Stomach smooth muscle (tissue), 2 donors: ENCODE data around the gene CUTC.
A peak's percentile ranks its signal among the peaks of the same experiment; 100 is the strongest.

Experiments
- H3K27ac ChIP-seq: one replicate; pipeline ENCODE4 v1.7.0; 2013; ENCODE audit warnings: mild to moderate bottlenecking, low read length, inconsistent platforms
- H3K27me3 ChIP-seq, 2 donors: one replicate each; pipeline ENCODE4 v1.7.0; 2013; ENCODE audit warnings: low read length in 2 of 2; ENCODE audit not compliant: insufficient read depth in 2 of 2, control insufficient read depth in 1 of 2
- H3K36me3 ChIP-seq, 2 donors: one replicate each; pipeline ENCODE4 v1.7.0; 2013; ENCODE audit warnings: low read length in 2 of 2; ENCODE audit not compliant: control insufficient read depth in 2 of 2, insufficient read depth in 2 of 2
- H3K4me1 ChIP-seq: one replicate; pipeline ENCODE4 v1.7.0; 2013; ENCODE audit warnings: low read length; ENCODE audit not compliant: control insufficient read depth, insufficient read depth
- H3K4me3 ChIP-seq, 2 donors: one replicate each; pipeline ENCODE4 v1.7.0; 2013; ENCODE audit warnings: low read length in 2 of 2
- H3K9ac ChIP-seq, 2 donors: one replicate each; pipeline ENCODE4 v1.7.0; 2013; ENCODE audit warnings: low read length in 2 of 2, mild to moderate bottlenecking in 1 of 2
- H3K9me3 ChIP-seq, 2 donors: one replicate each; pipeline ENCODE4 v1.7.0; 2013; ENCODE audit warnings: low read length in 2 of 2; ENCODE audit not compliant: control insufficient read depth in 2 of 2
- donor health status: healthy.
- donor health status: Pancreatic carcinoma.

CUTC gene

DNA sequence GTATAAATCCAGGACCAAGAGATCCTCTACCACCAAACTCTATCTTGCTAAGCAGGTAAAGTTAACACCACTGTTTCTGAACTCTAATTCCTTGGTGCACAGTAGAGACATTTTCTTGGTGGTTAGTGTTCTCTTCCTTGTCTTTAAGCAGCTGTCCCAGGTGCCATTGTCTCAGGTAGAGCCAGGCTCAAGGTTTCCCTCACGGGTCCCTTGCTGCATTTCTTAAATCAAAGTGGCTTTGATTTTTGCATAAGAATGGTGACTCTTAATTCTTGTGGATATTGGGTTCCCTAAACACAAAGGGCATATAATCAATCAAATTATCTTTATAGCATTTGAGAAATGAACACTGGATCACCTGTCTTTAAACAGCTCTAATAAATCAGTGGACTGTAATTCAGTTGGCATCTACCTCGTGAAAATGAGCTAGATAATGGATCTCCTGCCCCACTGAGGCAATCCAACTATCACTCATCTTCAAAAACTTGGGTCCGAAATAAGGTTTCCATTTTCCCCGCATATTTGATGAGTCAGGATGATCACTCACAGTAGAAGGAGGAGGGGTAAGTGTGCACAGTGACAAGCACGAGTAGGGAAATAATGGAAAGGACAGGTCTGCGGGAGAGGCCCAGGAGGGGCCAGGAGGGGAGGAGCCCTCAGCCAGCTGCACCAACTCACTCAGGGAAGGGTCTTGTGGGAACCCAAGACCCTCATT, 52.9 kb downstream of the CUTC start:
- H3K9ac ChIP-seq = no peak overlapping the region
- no peak overlapping the region for H3K4me3 ChIP-seq
- no peaks in the 10 kb centered on the region for H3K27me3 ChIP-seq
- H3K36me3 ChIP-seq = no peaks in the 10 kb centered on the region
- peaks cover 2% of the 10 kb centered on the region for H3K4me1 ChIP-seq
- no peaks in the 10 kb centered on the region for H3K9me3 ChIP-seq
- H3K27ac ChIP-seq = no peak overlapping the region

DNA sequence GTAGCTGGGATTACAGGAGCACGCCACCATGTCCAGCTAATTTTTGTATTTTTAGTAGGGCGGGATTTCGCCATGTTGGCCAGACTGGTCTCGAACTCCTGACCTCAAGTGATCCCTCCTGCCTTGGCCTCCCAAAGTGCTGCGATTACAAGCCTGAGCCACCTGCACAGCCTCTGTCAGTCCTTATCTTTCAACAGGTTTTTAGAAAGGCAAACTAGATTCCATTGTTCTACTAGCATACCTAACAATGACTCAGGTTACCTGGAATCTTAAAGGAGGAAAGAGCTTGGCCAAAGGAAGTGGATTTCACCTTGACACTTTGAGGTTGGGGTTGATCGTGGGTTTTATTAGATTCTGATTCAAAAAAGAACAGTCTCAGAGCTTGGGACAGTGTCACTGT, 53.6 kb downstream of the CUTC start:
- no peak overlapping the region for H3K27ac ChIP-seq
- H3K9ac ChIP-seq = no peak overlapping the region
- H3K36me3 ChIP-seq = no peaks in the 10 kb centered on the region
- no peaks in the 10 kb centered on the region for H3K27me3 ChIP-seq
- no peaks in the 10 kb centered on the region for H3K9me3 ChIP-seq
- no peak overlapping the region for H3K4me3 ChIP-seq
- peaks cover 2% of the 10 kb centered on the region for H3K4me1 ChIP-seq

DNA sequence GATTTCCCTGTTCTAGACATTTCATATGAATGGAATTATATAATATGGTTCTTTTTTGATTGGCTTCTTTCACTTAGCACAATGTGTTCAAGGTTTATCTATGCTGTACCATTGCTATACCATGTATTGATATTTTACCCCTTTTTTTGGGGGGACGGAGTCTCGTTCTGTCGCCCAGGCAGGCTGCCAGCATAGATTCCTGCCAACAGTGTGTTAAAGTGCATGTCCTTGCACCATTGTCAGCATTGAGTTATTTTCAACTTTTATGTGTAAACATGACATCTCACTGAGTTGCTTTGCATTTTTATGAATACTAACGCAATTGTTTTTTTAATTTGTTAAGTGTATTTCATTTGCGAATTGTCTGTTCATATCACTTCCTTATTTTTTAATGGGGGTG, 55.3 kb downstream of the CUTC start:
- no peaks in the 10 kb centered on the region for H3K9me3 ChIP-seq

DNA sequence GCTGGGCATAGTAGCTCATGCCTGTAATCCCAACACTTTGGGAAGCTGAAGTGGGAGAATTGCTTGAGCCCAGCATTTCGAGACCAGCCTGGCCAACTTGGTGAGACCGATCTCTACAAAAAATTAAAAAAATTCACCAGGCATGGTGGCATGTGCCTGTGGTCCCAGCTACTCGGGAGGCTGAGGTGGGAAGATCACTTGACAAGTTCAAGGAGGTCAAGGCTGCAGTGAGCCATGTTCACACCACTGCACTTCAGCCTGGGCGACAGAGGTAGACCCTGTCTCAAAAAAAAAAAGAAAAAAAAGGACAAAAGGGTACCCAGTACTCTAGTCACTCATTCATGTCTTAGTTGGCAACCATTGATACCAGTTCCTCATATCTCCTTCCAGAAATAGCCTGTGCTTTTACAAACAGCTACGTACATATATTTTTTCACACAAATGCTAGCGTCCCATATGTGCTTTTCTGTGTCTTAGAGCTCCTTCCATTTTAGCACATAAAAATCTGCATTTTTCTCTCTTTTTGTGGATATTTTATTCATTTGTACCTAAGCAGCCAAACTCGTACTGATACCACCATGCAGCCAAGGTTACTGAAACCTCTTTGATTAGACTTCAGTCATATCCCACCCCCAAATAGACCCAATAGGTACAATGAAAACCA, 55.9 kb downstream of the CUTC start:
- Histone ChIP-seq H3K27ac (peak overlapping the region; percentile 50), H3K9ac (no peak overlapping the region), H3K4me3 (no peak overlapping the region), H3K27me3 (no peaks in the 10 kb centered on the region), H3K4me1 (peaks cover 2% of the 10 kb centered on the region), H3K36me3 (no peaks in the 10 kb centered on the region), H3K9me3 (no peaks in the 10 kb centered on the region)

More for the DNA sequence above, 55.3 kb downstream of the CUTC start:
- Histone ChIP-seq H3K36me3 (no peaks in the 10 kb centered on the region), H3K27ac (no peak overlapping the region), H3K27me3 (no peaks in the 10 kb centered on the region), H3K4me3 (no peak overlapping the region), H3K9ac (no peak overlapping the region), H3K4me1 (peaks cover 2% of the 10 kb centered on the region)

DNA sequence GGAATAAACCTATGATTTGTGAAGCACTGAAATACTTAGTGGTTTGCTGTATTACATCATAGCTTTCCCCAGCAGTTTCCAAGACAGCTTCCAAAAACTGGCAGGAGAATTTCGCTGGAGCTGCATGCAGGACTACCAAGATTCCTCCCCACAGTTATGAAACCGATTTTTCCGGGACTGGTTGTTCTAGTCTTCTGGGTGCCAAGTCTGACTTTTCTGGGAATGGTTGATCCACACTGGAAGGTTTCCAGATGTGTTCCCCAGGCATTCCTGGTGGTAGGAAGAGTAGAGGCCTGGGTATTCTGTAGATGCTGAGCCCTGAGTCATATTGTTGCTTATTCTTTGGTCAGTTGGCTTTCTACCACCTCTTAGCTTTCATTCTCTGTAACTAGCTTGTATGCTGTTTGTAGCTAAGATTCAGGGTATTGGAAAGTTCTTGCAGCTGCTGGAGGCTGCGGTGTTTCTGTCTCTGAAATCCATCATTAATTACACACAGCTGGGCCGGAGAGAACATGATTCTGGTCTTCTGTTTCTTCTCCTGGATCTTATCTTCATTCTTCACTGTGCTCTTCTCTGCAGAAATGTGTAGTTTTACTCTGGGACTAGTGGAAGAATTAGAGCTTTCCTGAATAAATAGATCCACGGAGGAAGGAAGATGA, 56.7 kb downstream of the CUTC start:
- no peaks in the 10 kb centered on the region for H3K36me3 ChIP-seq
- H3K9me3 ChIP-seq = no peaks in the 10 kb centered on the region
- H3K27ac ChIP-seq = peak overlapping the region; percentile 38
- peak overlapping the region in 1 of 2 donors; percentile 26 for H3K9ac ChIP-seq
- no peak overlapping the region for H3K4me3 ChIP-seq
- H3K4me1 ChIP-seq = peaks cover 2% of the 10 kb centered on the region
- no peaks in the 10 kb centered on the region for H3K27me3 ChIP-seq

DNA sequence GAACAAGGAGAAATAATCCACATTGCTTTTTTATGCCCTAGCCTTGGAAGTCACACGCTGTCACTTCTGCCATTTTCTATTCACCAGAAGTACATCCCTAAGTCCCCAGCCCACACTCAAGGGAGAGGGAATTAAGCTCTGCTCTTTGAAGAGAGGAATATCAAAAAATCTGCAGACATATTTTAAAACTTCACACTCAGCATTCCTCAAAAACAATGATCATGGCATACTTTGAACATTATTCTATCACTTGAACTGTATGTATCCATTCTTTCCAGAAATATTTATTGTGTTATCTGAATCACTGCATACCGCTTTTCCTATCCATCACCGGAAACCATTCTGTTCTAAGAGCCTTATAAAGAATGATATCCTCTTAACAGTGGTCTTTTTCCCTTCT, 59.8 kb downstream of the CUTC start:
- Histone ChIP-seq H3K36me3 (no peaks in the 10 kb centered on the region), H3K4me1 (no peaks in the 10 kb centered on the region), H3K9ac (no peak overlapping the region), H3K27me3 (no peaks in the 10 kb centered on the region), H3K4me3 (no peak overlapping the region), H3K27ac (no peak overlapping the region), H3K9me3 (no peaks in the 10 kb centered on the region)

DNA sequence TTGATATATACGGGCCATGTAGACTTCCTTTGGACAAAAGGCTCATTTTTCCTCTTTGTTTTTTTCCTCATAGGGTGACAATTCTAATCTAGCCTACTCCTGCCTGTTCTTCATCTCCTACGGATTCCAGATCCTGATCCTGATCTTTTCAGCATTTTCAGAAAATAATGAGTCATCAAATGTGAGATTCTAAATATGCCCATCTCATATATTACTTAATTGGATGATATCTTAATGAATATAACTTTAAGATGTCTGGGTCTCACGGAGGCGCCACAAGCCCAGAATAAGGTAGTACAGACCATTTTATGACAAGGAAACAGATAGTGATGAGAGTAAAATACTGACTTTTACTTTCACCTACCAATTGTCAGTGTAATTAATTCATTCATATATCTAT, 61.8 kb downstream of the CUTC start:
- H3K27me3 ChIP-seq = no peaks in the 10 kb centered on the region
- no peak overlapping the region for H3K27ac ChIP-seq
- H3K4me1 ChIP-seq = no peaks in the 10 kb centered on the region
- H3K9ac ChIP-seq = no peak overlapping the region
- H3K36me3 ChIP-seq = no peaks in the 10 kb centered on the region
- no peaks in the 10 kb centered on the region for H3K9me3 ChIP-seq
- no peak overlapping the region for H3K4me3 ChIP-seq

DNA sequence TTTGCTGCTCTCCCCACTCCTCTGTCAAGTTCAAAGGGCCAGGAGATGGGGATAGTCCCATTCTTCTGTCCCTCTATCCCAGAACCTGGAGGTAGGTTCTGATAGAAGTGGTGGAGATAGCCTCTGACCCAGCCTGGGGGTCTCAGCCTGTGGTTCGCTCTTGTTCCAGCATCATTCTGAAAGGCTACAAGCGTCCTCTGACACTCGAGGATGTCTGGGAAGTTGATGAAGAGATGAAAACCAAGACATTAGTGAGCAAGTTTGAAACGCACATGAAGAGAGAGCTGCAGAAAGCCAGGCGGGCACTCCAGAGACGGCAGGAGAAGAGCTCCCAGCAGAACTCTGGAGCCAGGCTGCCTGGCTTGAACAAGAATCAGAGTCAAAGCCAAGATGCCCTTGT, 64.9 kb downstream of the CUTC start:
- H3K27me3 ChIP-seq = no peaks in the 10 kb centered on the region
- H3K9me3 ChIP-seq = no peaks in the 10 kb centered on the region
- no peaks in the 10 kb centered on the region for H3K36me3 ChIP-seq
- H3K4me1 ChIP-seq = no peaks in the 10 kb centered on the region
- no peak overlapping the region for H3K9ac ChIP-seq
- no peak overlapping the region for H3K4me3 ChIP-seq
- H3K27ac ChIP-seq = no peak overlapping the region

DNA sequence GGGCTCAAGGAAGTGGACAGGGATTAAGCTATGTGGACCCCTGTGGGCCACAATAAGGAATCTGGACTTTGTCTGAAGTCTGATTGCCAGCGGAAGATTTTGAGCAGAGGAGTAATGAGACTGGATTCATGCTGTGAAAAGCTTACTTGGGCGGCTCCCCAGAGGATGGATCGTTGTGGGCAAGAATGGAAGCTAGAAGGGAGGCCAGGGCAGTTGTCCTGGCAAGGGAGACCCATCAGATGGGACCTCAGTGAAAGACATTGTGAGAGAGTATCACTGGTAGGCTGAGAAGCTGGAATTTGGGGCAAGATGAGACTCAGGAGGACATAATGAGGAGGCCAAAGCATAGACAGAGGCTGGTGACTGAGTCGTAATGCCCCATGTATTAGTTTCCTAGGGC, 66.0 kb downstream of the CUTC start:
- H3K4me3 ChIP-seq = no peak overlapping the region
- H3K27ac ChIP-seq = no peak overlapping the region
- H3K27me3 ChIP-seq = no peaks in the 10 kb centered on the region
- H3K9me3 ChIP-seq = no peaks in the 10 kb centered on the region
- H3K36me3 ChIP-seq = no peaks in the 10 kb centered on the region
- H3K4me1 ChIP-seq = no peaks in the 10 kb centered on the region
- H3K9ac ChIP-seq = no peak overlapping the region

DNA sequence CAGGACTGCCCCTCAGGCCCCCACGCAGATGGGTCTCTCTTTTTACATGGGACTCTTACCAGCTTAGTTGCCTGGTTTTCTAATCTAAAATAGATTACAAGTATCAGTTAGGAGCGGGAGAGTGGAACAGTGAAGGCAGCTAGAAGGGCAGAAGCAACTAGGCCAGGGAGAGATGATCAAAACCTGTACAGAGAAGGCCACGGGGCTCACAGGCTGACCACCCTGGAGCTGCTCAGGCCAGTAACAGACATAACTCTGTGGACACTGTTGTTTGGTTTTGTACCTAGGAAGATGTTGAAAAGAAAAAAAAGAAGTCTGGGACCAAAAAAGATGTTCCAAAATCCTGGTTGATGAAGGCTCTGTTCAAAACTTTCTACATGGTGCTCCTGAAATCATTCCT, 66.9 kb downstream of the CUTC start:
- no peaks in the 10 kb centered on the region for H3K9me3 ChIP-seq
- H3K27me3 ChIP-seq = no peaks in the 10 kb centered on the region
- no peak overlapping the region for H3K27ac ChIP-seq
- H3K36me3 ChIP-seq = no peaks in the 10 kb centered on the region
- no peak overlapping the region for H3K4me3 ChIP-seq
- H3K9ac ChIP-seq = no peak overlapping the region
- no peaks in the 10 kb centered on the region for H3K4me1 ChIP-seq

DNA sequence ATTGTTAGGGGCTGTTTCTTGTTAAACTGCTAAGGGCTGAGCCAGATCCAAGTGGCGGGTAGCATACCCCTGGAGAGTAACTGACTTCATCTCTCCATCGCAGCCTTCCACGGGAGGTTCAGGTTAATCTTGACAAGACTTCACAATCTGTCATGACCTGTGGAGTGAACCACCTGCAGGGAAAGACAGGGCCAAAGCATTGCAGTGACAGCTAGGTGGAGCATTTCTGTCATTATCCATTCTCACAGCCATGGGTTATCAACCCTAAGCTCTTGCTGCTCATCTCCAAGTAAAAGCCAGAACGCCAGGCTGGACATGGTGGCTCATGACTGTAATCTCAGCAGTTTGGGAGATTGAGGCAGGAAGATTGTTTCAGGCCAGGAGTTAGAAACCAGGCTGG, 67.6 kb downstream of the CUTC start:
- Histone ChIP-seq H3K27ac (no peak overlapping the region), H3K36me3 (no peaks in the 10 kb centered on the region), H3K27me3 (no peaks in the 10 kb centered on the region)

More for the DNA sequence above, 67.6 kb downstream of the CUTC start:
- no peaks in the 10 kb centered on the region for H3K4me1 ChIP-seq
- H3K9me3 ChIP-seq = no peaks in the 10 kb centered on the region
- H3K9ac ChIP-seq = no peak overlapping the region
- H3K4me3 ChIP-seq = no peak overlapping the region
